Suprapubic skin (tissue), 4 donors: Measurements from ENCODE around the gene TSHZ2.

Source experiments
- POLR2A ChIP-seq, 2 donors: fragments of 450-650 bp; IDR thresholded peaks; one replicate each; pipeline ENCODE4 v1.6.1; 2017; ENCODE audit warnings: antibody characterized with exemption in 2 of 2, mild to moderate bottlenecking in 2 of 2, moderate library complexity in 2 of 2
- POLR2AphosphoS5 ChIP-seq, 3 donors: sonication (generic); formaldehyde crosslinking; IDR thresholded peaks; one replicate each; pipeline ENCODE4 v1.6.1; 2017; ENCODE audit warnings: antibody characterized with exemption in 3 of 3
- TF ChIP-seq, protein P1 (sequence below), 2 donors: fragments of 200-600 bp in 1 of 2; fragments of 450-650 bp in 1 of 2; sonication (generic) in 1 of 2; IDR thresholded peaks; one replicate each; pipeline ENCODE4 v1.5.1; 2016 to 2019; ENCODE audit warnings: antibody characterized with exemption in 2 of 2, mild to moderate bottlenecking in 1 of 2, moderate library complexity in 1 of 2

DNA sequence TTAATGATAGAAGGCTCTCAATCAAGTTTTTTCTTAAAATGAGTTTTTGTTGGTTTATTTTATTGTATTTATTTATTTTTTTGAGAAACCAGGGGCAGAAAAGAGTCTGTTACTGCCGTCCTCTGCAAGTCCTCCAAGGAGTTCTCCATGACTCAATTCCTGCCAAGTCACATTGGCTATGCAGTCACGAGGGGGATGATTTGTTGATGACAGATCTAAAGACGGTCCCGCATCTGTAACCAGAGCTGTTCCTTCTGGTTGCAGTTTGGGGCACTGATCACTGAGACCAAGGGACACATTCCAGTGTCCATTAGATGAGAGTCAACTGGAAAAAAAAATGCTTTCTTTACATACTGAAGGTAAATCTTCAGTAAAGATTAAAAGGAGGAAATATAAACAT, 13.9 kb upstream of the TSHZ2 start:
- TF ChIP-seq POLR2AphosphoS5 (IDR thresholded peaks at IDR 0.05) (no peak), POLR2A (IDR thresholded peaks at IDR 0.05) (no peak)
- TF ChIP-seq, protein P1, sequence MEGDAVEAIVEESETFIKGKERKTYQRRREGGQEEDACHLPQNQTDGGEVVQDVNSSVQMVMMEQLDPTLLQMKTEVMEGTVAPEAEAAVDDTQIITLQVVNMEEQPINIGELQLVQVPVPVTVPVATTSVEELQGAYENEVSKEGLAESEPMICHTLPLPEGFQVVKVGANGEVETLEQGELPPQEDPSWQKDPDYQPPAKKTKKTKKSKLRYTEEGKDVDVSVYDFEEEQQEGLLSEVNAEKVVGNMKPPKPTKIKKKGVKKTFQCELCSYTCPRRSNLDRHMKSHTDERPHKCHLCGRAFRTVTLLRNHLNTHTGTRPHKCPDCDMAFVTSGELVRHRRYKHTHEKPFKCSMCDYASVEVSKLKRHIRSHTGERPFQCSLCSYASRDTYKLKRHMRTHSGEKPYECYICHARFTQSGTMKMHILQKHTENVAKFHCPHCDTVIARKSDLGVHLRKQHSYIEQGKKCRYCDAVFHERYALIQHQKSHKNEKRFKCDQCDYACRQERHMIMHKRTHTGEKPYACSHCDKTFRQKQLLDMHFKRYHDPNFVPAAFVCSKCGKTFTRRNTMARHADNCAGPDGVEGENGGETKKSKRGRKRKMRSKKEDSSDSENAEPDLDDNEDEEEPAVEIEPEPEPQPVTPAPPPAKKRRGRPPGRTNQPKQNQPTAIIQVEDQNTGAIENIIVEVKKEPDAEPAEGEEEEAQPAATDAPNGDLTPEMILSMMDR (IDR thresholded peaks at IDR 0.05): no peak
